Left colon (tissue), 2 donors: ENCODE results near the gene THADA. TPM values are rescaled to one million over a fixed set of nuclear protein-coding genes. Genes with fewer than 3 reads are reported as not detected.
"Not testable (repeated sequence)": the region's sequence is repeated elsewhere in the genome, so short reads cannot be mapped to it uniquely, and the experiment has no call there.

ENCODE experiments used
- ATAC-seq: fragments of 200-7000 bp; cut with Tn5 transposase; one replicate; pipeline ENCODE4 v1.9.1; 2020; ENCODE audit warnings: mild to moderate bottlenecking, moderate library complexity
- DNase-seq, 2 donors: peaks; one replicate each; pipeline ENCODE4 v3.0.0-alpha.2; 2020
- intact Hi-C, 2 donors: fragments of 100-400 bp; cut with DNase I in 1 of 2; cut with micrococcal nuclease in 1 of 2; formaldehyde crosslinking; loops; one replicate each; pipeline versions ENCODE4 v1.11.2 to v1.14.0; 2022; cut with DNase I, micrococcal nuclease
- total RNA-seq, 2 donors: library from RNA; stranded (reverse); fragmentation: NEBNext Ultra II Directional; extraction: Animal tissue kit (Norgen Biotek cat#: 25700); gene quantifications; one replicate each; pipeline ENCODE4 v1.2.1, GENCODE V29; 2021
- donor health status: DM: no; HTN: no; CAD: no.
- donor health status: DM: yes; HTN: yes; CAD: no.

The THADA gene
- total RNA-seq, 2 donors from 2014 or later = 18.7 to 20.3 TPM

DNA sequence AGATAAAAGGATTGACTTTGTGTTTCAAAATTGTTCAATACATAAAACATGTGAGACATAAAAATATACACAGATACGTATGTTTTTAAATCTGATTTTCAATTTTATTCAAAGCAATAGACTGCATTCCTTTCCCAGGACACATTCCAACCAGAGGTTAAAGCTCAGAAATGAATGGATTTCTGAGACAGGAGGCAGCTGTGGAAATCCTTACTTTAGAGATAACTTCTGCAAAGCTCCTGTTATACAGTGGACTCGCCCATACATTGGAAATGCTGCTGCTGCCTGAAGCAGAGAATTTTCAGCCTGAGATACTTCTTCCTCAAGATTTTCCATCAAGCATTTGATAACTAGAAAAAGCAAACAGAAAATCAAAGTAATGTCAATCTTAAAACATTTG, 43.8 kb downstream of the THADA start:
- ATAC-seq (no peak), DNase-seq (no peak)
- intact Hi-C loops = no loop called here

DNA sequence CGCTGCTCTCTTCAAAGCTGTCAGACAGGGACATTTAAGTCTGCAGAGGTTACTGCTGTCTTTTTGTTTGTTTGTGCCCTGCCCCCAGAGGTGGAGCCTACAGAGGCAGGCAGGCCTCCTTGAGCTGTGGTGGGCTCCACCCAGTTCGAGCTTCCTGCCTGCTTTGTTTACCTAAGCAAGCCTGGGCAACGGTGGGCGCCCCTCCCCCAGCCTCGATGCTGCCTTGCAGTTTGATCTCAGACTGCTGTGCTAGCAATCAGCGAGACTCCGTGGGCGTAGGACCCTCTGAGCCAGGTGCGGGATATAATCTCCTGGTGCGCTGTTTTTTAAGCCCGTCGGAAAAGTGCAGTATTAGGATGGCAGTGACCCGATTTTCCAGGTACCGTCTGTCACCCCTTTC, 47.5 kb downstream of the THADA start:
- DNase-seq, ATAC-seq, intact Hi-C loops: not testable (repeated sequence)

DNA sequence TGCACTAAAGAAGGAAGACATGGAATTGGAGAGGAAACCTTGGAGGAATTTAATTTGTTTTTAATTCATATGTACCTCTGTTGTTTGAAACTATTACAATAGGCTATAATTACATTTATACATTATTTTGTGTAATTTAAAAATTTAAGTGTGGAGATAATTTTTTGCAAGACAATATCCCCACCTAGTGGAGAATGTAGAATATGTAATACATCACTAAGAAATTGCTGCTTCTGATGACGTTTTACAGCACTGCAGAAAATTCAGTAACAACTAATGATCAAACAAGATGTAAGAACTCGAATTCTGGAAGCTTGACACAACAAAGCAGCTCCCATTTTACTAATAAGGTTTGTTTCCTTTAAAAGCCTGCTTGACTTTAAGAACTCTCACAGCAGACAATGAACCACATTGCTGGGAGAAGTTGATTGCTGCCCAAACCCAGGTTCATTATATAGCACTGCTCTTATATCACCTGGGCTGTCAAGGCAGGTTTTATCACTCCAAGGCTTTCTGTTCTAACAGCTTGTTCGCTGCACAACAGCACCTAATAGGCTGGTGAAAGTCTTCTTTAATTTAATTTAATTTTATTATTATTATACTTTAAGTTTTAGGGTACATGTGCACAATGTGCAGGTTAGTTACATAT, 53.4 kb downstream of the THADA start:
- peak; percentile 58 for ATAC-seq
- no peak for DNase-seq
- intact Hi-C loops = loop anchor here in 1 of 2 donors (5.0 kb wide), 1 partner anchor 715 kb away; no protein-coding TSS in a partner anchor

DNA sequence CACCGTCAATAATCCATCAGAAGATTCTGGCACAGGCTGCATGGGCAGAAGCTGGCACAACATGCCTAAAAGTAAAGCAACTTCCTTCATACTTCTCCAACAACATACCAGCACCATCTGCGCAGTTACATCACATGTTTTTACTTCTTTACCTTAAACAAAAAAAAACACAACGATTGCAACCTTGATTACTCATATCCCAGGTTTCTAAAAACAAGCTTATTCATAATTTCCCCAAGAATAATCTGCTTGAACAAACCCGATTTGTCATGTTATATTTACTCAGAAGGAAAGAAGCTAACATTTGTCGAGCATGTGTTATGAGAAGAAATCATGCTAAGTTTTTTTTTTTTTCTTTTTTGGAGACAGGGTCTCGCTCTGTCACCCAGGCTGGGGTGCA, 54.7 kb downstream of the THADA start:
- DNase-seq = no peak

DNA sequence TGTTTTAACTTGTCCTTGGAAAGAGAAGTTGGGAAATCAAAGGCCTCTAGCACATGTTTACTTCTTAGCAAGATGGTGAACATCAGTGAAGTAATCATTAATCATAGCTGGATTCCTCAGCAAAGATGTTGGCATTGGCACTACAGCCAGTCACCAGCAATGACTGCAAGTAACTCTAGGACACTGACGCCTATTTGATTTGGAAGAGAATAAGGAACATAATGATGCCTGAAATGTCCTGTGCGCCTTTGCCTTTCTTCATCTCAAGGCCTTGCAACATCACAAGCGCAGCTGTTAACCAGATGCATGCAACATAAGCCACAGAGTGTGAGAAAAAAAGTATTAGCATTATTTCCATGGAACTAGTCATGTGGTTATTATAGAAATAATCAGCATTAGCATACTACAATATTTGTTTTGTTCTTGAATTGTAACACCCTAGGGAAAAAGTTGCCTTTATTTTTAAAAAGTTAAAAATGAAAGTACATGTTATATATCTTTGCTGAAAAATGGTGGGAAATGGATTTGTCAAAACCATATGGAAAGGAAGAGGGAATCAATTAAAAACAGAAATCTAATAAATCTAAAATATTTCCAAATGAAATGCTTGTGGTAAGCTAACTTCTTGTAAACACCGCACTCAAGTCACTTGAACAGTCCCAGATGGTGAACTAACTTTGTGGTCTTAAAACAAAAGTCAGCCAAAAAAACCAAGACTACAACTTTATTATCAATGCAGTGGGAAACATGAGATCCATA, 55.6 kb downstream of the THADA start:
- intact Hi-C loops = loop anchor here in 1 of 2 donors (5.0 kb wide), 1 partner anchor 713 kb away; no protein-coding TSS in a partner anchor
- ATAC-seq (no peak), DNase-seq (peak in 1 of 2 donors; percentile 49)

More for the DNA sequence above, 54.7 kb downstream of the THADA start:
- ATAC-seq = no peak
- intact Hi-C loops = loop anchor here in 1 of 2 donors (5.0 kb wide), 1 partner anchor 714 kb away; no protein-coding TSS in a partner anchor

DNA sequence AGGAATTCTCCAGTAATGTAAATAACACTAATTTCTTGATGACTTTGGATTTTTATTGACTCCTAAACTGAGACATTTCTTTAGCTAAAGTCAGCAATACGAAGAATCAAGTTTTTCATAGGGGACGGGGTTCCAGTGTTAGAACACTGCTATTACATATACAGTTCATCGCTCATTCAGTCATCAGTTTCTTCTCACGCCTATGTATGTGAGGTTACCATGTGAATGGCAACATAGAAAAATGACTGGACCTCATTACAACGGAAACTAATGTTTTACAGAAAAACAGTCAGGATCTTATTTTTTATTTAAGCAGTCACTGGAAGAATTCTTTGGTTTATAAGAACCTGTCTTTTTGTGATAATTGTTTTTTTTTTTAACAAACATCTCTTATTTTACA, 56.4 kb downstream of the THADA start:
- intact Hi-C loops = no loop called here
- ATAC-seq = no peak
- no peak for DNase-seq

DNA sequence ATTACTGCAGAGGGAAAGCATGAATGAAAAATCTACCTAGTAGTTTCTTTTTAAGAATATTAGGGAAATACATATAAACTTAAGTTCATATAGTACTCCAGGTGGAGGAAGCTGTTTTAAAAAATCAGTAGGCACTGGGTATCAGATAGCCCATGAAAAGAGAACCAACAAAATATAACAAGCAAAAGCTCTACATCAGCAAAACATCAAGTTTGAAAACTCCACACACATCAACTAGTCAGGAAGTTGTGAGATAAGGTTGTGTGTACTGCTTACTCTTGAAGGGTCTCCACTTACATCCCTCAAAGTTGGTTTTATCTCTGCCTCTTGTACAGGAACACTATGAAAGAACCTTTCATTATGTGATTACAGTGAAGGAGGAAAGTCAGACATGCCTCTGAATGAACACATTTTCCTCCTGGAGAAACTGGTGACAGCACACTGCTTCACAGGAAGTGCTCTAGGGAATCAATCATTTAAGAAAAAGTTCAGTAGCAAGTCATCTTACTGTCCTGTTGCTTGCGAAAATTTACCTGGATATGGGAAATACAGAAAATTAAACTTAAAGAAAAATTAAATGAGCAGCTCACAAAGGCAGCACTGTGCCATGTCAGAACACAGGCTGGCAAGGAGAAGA, 57.7 kb downstream of the THADA start:
- DNase-seq (no peak), ATAC-seq (no peak)
- intact Hi-C loops = no loop called here

DNA sequence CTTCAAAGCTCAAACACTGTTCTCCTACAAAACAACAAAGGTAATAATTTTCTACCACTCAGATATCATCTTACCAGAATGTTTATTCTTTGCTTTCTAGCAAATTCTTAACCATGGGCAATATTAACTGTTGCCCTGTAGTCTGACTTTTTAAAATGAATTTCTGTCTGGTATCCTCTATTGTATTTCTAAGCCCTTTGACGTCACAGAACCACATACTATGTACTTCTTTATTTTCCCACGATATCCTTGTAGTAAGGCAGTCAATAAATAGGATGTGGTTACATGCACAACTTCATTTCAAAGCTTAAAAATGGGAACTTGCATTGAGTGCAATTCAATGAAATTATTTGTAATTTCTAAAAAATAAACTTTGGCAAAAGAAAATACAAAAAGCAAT, 58.7 kb downstream of the THADA start:
- intact Hi-C loops = no loop called here
- no peak for ATAC-seq
- no peak for DNase-seq

DNA sequence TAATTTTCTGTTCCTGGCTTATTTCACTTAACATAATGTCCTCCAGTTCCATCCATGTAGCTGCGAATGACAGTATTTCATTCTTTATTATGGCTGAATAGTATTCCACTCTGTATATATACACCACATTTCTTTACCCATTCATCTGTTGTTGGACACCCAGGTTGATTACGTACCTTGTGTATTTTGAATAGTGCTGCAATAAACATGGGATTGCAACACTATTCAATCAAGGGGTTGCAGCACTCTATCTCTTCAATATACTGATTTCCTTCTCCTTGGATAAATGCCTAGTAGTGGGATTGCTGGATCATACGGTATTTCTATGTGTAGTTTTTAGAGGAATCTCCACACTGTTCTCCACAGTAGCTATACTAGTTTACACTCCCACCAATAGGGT, 61.3 kb downstream of the THADA start:
- intact Hi-C loops = no loop called here
- ATAC-seq (no peak), DNase-seq (no peak)

DNA sequence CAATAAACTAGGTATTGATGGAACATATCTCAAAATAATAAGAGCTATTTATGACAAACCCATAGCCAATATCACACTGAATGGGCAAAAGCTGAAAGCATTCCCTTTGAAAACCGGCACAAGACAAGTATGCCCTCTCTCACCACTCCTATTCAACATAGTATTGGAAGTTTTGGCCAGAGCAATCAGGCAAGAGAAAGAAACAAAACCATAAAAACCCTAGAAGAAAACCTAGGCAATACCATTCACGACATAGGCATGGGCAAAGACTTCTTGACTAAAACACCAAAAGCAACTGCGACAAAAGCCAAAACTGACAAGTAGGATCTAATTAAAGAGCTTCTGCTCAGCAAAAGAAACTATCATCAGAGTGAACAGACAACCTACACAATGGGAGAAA, 63.3 kb downstream of the THADA start:
- intact Hi-C loops, DNase-seq, ATAC-seq: not testable (repeated sequence)

DNA sequence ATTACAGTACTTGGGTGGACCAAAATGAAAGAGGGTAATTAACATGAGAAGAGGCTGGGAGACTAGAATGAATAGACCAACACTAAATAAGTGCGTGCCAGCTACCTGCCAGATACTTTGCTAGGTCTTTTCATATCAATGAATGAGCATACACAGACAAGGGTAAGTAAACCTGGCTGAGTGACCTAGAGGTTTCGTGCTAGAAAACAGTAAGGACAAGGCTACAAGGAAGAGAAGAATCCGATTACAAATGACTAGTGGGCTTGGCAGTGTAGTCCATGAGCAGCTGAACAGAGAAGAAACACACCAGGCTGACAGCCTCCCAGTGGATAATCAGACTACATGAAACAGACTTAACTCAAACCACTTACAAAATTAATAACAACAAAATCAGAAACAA, 64.6 kb downstream of the THADA start:
- DNase-seq (no peak), ATAC-seq (no peak)
- intact Hi-C loops = no loop called here

DNA sequence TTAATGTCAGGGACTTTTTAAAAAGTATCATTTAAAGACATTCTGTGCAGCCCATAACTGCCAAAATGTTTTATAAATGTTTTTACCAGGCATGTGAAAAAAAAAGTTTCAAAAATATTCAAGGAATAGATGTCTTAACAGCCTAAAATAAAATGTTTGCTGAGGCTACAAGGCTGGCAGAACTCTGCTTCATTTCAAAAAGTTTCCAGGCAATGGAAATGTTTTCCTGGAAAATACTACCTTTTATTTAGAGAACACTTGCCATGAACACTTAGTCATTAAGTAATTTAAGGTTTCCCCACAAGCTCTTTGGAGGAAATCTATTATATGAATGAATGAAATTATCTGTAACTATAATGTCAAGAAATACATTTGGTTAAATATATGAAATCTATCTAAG, 68.8 kb downstream of the THADA start:
- ATAC-seq = no peak
- intact Hi-C loops = no loop called here
- DNase-seq = no peak

DNA sequence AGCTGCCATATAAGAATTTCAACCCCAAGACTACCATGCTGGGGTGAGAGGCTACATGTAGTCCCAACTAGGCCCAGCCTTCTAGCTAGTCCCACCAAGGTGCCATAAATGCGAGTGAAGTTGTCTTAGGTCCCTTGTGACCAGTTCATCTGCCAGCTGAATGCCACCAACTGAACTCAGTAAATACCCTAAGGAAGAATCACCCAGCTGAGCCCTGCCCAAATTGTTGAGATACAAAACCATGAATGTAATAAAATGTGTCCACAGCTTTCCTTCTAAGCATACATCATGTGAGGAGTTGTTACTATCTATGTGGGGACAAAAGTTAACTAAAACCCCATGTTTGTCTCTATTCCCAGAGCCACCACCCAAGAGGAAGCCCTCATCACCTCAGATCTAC, 70.3 kb downstream of the THADA start:
- intact Hi-C loops = no loop called here
- ATAC-seq = no peak
- no peak for DNase-seq

DNA sequence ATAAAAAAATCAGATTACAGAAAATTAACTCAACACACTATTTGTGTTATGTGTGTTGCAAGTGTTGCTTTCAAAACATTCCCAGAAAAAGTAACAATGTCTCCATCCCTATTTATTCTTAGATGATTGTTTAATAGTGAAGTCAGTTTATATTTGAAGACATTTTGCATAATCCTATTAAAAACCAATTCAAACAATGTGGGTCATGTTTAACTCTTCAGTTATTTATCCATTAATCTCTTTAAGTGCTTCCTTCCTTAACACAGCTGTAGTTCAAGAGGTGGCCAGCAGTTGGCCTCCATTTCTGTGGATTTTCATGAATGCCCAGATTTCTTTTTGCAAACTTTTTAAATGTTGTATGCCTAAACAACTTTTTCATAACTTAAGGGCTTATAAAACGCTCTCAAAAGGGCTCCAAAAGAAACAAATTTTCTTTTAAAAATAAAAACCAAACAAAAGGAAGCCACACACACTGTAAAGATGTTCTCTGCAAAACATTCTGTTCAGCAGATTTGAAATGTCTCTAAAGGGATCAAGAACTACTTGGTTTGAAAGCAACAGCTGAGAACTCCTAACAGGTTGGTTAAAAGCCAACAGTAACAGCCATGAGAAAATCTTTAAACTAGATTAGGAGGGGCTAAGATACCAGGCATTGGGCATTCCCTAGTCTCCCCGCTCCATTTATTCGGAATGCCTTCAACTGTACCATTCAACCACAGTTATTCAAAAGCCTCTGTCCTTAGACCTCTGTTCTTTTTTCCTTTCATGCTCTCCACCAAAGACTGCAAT, 71.5 kb downstream of the THADA start:
- intact Hi-C loops = no loop called here
- ATAC-seq = no peak
- DNase-seq = no peak

DNA sequence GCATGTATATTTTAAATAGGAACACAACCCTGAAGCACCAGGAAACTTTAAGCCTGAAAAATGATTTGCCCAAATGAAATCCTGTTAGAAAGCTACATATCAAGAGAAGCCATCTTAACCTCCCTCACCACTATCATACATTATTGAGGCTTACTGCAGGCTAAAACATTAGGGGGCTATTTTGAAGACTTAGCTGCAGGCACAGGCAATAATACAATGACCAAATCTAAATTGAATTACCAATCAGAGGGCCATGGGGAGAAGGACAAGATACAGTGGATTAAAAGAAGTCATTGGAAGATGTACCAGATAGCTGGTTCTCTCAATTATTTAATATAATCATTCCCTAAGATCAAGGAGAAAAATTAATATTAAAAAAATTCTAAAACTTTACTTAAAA, 73.7 kb downstream of the THADA start:
- intact Hi-C loops = no loop called here
- DNase-seq = no peak
- no peak for ATAC-seq

DNA sequence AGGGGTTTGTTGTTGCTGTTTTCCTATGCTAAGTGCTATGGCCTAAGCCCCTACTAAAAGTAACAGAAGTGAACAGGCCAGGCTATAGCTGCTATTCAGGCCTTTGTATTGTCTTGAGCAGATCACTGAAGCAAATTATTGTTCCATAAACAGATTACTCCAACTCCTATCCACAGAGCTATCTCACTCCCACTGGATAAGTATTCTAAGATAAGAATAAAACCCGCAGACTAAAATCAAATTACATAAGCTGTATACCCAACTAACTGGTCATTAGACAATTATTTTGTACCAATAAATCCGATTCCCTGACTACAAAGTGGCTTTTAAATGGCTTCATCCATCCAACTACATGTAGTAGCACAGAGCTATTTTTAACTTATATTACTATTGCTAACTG, 74.3 kb downstream of the THADA start:
- intact Hi-C loops = no loop called here
- ATAC-seq (no peak), DNase-seq (no peak)

DNA sequence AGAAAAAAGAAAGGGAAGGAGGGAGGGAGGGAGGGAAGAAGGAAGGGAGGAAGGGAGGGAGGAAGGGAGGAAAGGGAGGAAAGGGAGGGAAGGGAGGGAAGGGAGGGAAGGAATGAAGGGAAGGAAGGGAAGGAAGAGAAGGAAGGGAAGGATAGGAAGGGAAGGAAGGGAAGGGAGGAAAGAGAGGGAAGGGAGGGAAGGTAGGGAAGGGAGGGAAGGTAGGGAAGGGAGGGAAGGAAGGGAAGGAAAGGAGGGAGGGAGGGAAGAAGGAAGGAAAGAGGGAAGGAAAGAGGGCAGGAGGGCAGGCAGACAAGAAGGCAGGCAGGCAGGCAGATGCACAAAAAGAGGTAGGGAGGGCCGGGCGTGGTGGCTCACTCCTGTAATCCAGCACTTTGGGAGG, 74.9 kb downstream of the THADA start:
- intact Hi-C loops = no loop called here
- no peak for DNase-seq

DNA sequence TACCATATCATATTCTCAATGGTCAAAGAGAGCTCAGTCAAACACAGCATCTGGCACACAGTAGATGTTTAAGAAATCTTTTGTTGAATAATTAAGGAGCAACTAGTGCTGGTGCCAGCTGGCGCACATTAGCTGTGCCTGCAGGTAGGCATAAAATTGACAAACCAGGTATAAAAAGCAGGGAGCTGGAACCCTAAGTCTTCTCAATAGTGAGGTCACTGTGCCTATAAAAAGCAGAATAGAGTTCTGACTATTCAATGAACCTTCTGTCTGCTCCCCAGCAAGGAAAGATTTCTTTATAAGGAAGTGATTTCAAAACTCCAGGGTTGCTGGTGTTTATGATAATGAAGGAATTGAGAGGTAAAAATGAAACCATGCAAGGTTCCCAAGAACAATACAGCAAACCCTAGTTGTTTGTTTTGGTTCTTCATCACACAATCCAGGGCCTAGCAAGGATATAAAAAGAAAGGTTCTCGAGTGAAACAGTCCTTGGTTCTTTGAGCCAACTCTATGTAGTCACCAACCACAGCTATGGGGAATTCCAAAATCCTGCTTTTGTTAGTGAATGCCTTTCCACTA, 76.1 kb downstream of the THADA start:
- DNase-seq (no peak), ATAC-seq (peak; percentile 73)
- intact Hi-C loops = no loop called here

More for the DNA sequence above, 74.9 kb downstream of the THADA start:
- no peak for ATAC-seq

DNA sequence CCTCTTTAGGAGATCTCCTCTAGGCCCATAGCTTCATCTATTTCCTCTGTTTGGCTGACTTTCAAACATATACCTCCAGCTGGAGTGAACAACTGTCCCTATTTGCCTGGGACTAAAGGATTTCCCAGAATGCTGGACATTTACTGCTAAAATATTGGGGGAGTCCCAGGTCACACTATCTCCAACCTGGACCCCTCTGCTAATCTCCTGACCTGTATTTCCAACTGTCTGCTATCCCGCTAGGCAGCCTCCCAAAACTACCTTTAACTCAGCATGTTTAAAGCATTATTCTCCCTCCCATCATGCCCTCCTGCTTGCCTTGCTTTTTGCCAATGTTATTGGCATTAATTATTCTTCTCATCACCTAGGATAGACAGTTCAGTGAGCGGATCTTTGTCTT, 77.1 kb downstream of the THADA start:
- intact Hi-C loops = no loop called here
- ATAC-seq = no peak
- no peak for DNase-seq
